Lower lobe of right lung (tissue), 2 donors: ENCODE data around the gene QSER1. TPM values are rescaled to one million over a fixed set of nuclear protein-coding genes. Genes with fewer than 3 reads are reported as not detected.

ENCODE experiments used
- ATAC-seq, 2 donors: fragments of 200-7000 bp; cut with Tn5 transposase; one replicate each; pipeline ENCODE4 v1.9.1; 2020 to 2022; ENCODE audit warnings: mild to moderate bottlenecking in 2 of 2, moderate library complexity in 2 of 2
- DNase-seq: peaks from one replicate; pipeline ENCODE4 v3.0.0-alpha.2; 2020
- H3K27ac ChIP-seq: fragments of 200-600 bp; one replicate; pipeline ENCODE4 v1.8.0; 2022
- H3K27me3 ChIP-seq: fragments of 200-600 bp; one replicate; pipeline ENCODE4 v1.8.0; 2022; ENCODE audit warnings: low read depth
- H3K36me3 ChIP-seq: fragments of 200-600 bp; one replicate; pipeline ENCODE4 v1.8.0; 2022; ENCODE audit warnings: mild to moderate bottlenecking
- H3K4me1 ChIP-seq: fragments of 200-600 bp; one replicate; pipeline ENCODE4 v1.8.0; 2022
- H3K4me3 ChIP-seq: fragments of 200-600 bp; one replicate; pipeline ENCODE4 v1.8.0; 2022; ENCODE audit warnings: mild to moderate bottlenecking
- H3K9me3 ChIP-seq: fragments of 200-600 bp; one replicate; pipeline ENCODE4 v1.8.0; 2022
- intact Hi-C: fragments of 100-400 bp; cut with DNase I; formaldehyde crosslinking; loops from one replicate; pipeline ENCODE4 v1.11.0; 2022
- total RNA-seq: library from RNA; stranded (reverse); fragmentation: NEBNext Ultra II Directional; extraction: Animal tissue kit (Norgen Biotek cat#: 25700); gene quantifications from one replicate; pipeline ENCODE4 v1.2.1, GENCODE V29; 2021
- TF ChIP-seq, protein P1 (sequence below): fragments of 200-600 bp; IDR thresholded peaks from one replicate; pipeline ENCODE4 v1.8.0; 2022; ENCODE audit warnings: antibody characterized with exemption, mild to moderate bottlenecking
- donor health status: DM: no; HTN: yes; CAD: no; lungs with severe emphysema.

The QSER1 gene
- total RNA-seq, 1 donor from 2014 or later = 27.6 TPM

DNA sequence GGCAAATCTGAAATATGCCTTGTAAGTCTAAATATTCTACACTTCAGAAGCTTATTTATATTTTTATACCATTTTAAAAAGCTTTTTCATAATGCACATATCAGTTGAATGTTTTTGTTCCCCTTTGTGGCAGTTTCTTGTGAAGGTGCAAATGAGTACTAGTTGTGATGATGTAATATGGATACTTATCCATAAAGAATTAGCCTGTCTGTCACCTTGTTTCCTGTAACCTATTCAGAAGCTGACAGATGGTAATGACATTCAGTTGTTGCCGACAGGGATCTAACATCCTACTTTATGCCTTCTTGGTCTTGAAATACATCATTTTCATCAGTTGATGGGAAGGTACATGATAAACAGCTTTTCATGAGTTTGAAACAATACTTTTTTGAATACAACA, 2.9 kb downstream of the QSER1 start:
- Histone ChIP-seq H3K4me3 (no peak overlapping the region), H3K27ac (no peak overlapping the region), H3K27me3 (no peaks in the 10 kb centered on the region), H3K36me3 (no peaks in the 10 kb centered on the region), H3K9me3 (no peaks in the 10 kb centered on the region), H3K4me1 (peaks cover 38% of the 10 kb centered on the region)
- intact Hi-C loops = no loop called here
- TF ChIP-seq, protein P1, sequence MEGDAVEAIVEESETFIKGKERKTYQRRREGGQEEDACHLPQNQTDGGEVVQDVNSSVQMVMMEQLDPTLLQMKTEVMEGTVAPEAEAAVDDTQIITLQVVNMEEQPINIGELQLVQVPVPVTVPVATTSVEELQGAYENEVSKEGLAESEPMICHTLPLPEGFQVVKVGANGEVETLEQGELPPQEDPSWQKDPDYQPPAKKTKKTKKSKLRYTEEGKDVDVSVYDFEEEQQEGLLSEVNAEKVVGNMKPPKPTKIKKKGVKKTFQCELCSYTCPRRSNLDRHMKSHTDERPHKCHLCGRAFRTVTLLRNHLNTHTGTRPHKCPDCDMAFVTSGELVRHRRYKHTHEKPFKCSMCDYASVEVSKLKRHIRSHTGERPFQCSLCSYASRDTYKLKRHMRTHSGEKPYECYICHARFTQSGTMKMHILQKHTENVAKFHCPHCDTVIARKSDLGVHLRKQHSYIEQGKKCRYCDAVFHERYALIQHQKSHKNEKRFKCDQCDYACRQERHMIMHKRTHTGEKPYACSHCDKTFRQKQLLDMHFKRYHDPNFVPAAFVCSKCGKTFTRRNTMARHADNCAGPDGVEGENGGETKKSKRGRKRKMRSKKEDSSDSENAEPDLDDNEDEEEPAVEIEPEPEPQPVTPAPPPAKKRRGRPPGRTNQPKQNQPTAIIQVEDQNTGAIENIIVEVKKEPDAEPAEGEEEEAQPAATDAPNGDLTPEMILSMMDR = no peak
- ATAC-seq (no peak), DNase-seq (no peak)

GRCh38 chr11:32897103-32897502, 4.5 kb downstream of the QSER1 start:
- ATAC-seq = no peak
- Histone ChIP-seq H3K9me3 (no peaks in the 10 kb centered on the region), H3K27me3 (no peaks in the 10 kb centered on the region), H3K4me1 (peaks cover 37% of the 10 kb centered on the region), H3K36me3 (no peaks in the 10 kb centered on the region), H3K27ac (no peak overlapping the region), H3K4me3 (no peak overlapping the region)
- TF ChIP-seq, protein P1 = no peak
- intact Hi-C loops = no loop called here
- no peak for DNase-seq

DNA sequence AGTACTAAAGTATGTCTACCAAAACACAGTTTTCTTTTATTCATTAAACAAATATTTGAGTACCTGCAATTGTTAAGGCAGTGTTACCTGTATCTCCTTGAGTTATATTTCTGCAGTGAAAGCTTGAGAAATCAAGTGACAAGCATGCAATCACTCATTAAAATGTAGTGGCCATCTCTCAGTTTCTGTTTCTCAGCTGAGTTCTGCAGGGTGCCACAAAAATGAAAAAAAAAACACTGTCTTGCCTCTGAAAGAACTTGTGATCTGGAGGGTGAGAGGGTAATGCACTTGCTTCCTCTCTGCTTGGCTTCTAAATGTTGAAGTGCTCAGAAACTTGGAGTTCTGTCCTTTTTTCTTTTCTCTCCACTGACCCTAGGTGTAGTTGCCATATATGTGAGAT, 6.8 kb downstream of the QSER1 start:
- ATAC-seq = no peak

GRCh38 chr11:32902089-32902665, 9.6 kb downstream of the QSER1 start:
- Histone ChIP-seq H3K4me3 (no peak overlapping the region), H3K36me3 (no peaks in the 10 kb centered on the region), H3K27ac (no peak overlapping the region), H3K4me1 (peaks cover 26% of the 10 kb centered on the region), H3K27me3 (no peaks in the 10 kb centered on the region), H3K9me3 (no peaks in the 10 kb centered on the region)
- DNase-seq (peak; percentile 68), ATAC-seq (peak; percentile 63 to 81)
- TF ChIP-seq, protein P1 = no peak
- intact Hi-C loops = no loop called here

More for the DNA sequence above, 6.8 kb downstream of the QSER1 start:
- Histone ChIP-seq H3K4me3 (no peak overlapping the region), H3K9me3 (no peaks in the 10 kb centered on the region), H3K27ac (no peak overlapping the region), H3K36me3 (no peaks in the 10 kb centered on the region), H3K27me3 (no peaks in the 10 kb centered on the region), H3K4me1 (peaks cover 38% of the 10 kb centered on the region)
- no peak for DNase-seq
- TF ChIP-seq, protein P1 = no peak
- intact Hi-C loops = no loop called here

DNA sequence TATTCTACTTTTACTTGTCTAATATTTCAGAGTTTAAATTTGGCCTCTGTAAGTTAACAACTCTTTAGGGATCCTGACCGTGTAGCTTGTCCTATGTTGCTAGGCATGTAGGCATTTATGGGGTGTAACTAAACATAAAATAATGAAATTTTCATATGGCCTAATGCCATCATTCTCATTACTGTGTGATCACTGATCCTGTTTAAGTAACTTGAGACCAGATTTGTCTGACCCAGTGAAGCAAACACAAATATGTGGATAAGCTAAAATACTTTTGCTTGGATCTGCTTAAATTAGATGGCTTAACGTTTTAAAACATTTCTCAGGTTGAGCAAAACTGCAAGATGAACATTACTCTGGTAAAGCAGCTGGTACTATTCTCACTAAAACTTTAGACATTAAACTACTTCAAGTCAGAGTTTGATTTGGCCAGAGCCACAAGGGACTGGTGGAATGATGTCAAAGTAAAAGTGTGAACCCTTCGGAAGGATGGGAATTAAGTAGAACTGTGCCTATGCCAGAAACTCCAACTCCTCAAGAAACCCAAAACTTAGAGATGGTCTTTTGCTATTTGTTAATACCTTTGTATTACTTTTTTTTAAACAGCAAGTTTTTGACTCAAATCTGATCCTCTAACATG, 12.5 kb downstream of the QSER1 start:
- ATAC-seq = no peak
- no peaks in the 10 kb centered on the region for H3K9me3 ChIP-seq
- H3K4me3 ChIP-seq = no peak overlapping the region
- H3K4me1 ChIP-seq = peaks cover 13% of the 10 kb centered on the region
- H3K27ac ChIP-seq = no peak overlapping the region
- H3K27me3 ChIP-seq = no peaks in the 10 kb centered on the region
- DNase-seq = no peak
- intact Hi-C loops = no loop called here
- no peaks in the 10 kb centered on the region for H3K36me3 ChIP-seq
- TF ChIP-seq, protein P1 = no peak
